Endothelial cell of umbilical vein (primary cell): Measurements from ENCODE around the gene IQGAP3. TPM values are rescaled to one million over a fixed set of nuclear protein-coding genes. Genes with fewer than 3 reads are reported as not detected.

Experiments used
- BruUV-seq: library from RNA; stranded (reverse); fragments of 400-500 nt; replicated peaks from 2 replicates; lab custom pipeline; 2021; lab: Mats Ljungman, UMichigan
- CTCF ChIA-PET: fragments of 300-600, 350-600 bp; sonication (Branson Sonifier 250); formaldehyde crosslinking; loops from one replicate; lab custom pipeline; 2021; ENCODE audit warnings: antibody characterized with exemption, inconsistent platforms; lab: Charles Lee
- POLR2A ChIA-PET: fragments of 300-600, 350-600 bp; sonication (Branson Sonifier 250); formaldehyde crosslinking; loops from one replicate; lab custom pipeline; 2021; ENCODE audit warnings: antibody characterized with exemption, inconsistent platforms; lab: Charles Lee
- DNase-seq: peaks from one replicate; pipeline ENCODE4 v3.0.0-alpha.2; 2011; ENCODE audit warnings: low read depth, low spot score
- FAIRE-seq: peaks from 2 replicates; lab custom pipeline; 2011; peaks lifted over from hg19 to GRCh38; lab: Jason Lieb, UNC
- H2AFZ ChIP-seq: 2 replicates; pipeline ENCODE4 v1.6.0; 2012; ENCODE audit warnings: low read depth, low read length, control low read depth, inconsistent platforms
- H3K27ac ChIP-seq: 2 replicates; pipeline ENCODE4 v1.5.1; 2011; ENCODE audit warnings: low read depth, mild to moderate bottlenecking, control low read depth, low read length, moderate library complexity; ENCODE audit not compliant: insufficient read depth
- H3K27me3 ChIP-seq, 2 experiments: 2 replicates each; pipeline versions ENCODE4 v1.6.0 to v1.6.1; 2011; ENCODE audit warnings: low read length in 2 of 2, mixed read lengths in 1 of 2; ENCODE audit not compliant: control insufficient read depth in 2 of 2, insufficient read depth in 2 of 2
- H3K36me3 ChIP-seq, 2 experiments: 2 replicates in 1 of 2; 3 replicates in 1 of 2; pipeline ENCODE4 v1.5.1; 2011; ENCODE audit warnings: low read length in 2 of 2, mild to moderate bottlenecking in 1 of 2, moderate library complexity in 1 of 2; ENCODE audit not compliant: control insufficient read depth in 2 of 2, insufficient read depth in 2 of 2; ENCODE audit errors: extremely low read depth in 1 of 2
- H3K4me1 ChIP-seq: 3 replicates; pipeline ENCODE4 v1.5.1; 2011; ENCODE audit warnings: mild to moderate bottlenecking, low read length; ENCODE audit not compliant: control insufficient read depth, insufficient read depth; ENCODE audit errors: extremely low read depth
- H3K4me2 ChIP-seq: 2 replicates; pipeline ENCODE4 v1.6.1; 2011; ENCODE audit warnings: low read length, control low read depth, mixed read lengths; ENCODE audit not compliant: insufficient read depth
- H3K4me3 ChIP-seq, 3 experiments: fragments of 200-600 bp in 1 of 3; sonication (generic), shearing (Covaris generic) in 1 of 3; replicated peaks in 1 of 3; 2 replicates each; pipeline ENCODE4 v1.5.1; 2011 to 2016; ENCODE audit warnings: control low read depth in 3 of 3, low read length in 3 of 3, mild to moderate bottlenecking in 2 of 3, inconsistent platforms in 1 of 3, low read depth in 1 of 3, moderate library complexity in 1 of 3; ENCODE audit not compliant: insufficient read depth in 1 of 3
- H3K79me2 ChIP-seq: 2 replicates; pipeline ENCODE4 v1.6.0; 2012; ENCODE audit warnings: low read length, inconsistent platforms; ENCODE audit not compliant: control insufficient read depth, insufficient read depth
- H3K9ac ChIP-seq: replicated peaks from 2 replicates; pipeline ENCODE3; 2011; ENCODE audit warnings: low read length, control low read depth; ENCODE audit not compliant: insufficient read depth; ENCODE audit errors: extremely low read depth
- H3K9me1 ChIP-seq: replicated peaks from 3 replicates; pipeline ENCODE4 v1.6.0; 2011; ENCODE audit warnings: mild to moderate bottlenecking, low read length; ENCODE audit not compliant: control insufficient read depth, insufficient read depth; ENCODE audit errors: extremely low read depth
- H3K9me3 ChIP-seq: replicated peaks from 2 replicates; pipeline ENCODE4 v1.5.1; 2012; ENCODE audit warnings: low read length, inconsistent platforms; ENCODE audit not compliant: control insufficient read depth, insufficient read depth
- H4K20me1 ChIP-seq: replicated peaks from 2 replicates; pipeline ENCODE3; 2011; ENCODE audit warnings: mild to moderate bottlenecking, low read length; ENCODE audit not compliant: control insufficient read depth, insufficient read depth; ENCODE audit errors: extremely low read depth
- CTCF ChIP-seq, 2 donors: IDR thresholded peaks; 1 replicate in 1 of 2; 2 replicates in 1 of 2; pipeline ENCODE4 v1.5.1; 2011; ENCODE audit warnings: low read length in 2 of 2, mild to moderate bottlenecking in 2 of 2, moderate library complexity in 2 of 2, control low read depth in 1 of 2, inconsistent platforms in 1 of 2, low read depth in 1 of 2; ENCODE audit not compliant: insufficient read depth in 1 of 2; ENCODE audit errors: extremely low read depth in 1 of 2
- EZH2 ChIP-seq: IDR thresholded peaks from 2 replicates; pipeline ENCODE4 v1.6.1; 2012; ENCODE audit warnings: borderline replicate concordance, low read depth, mild to moderate bottlenecking, moderate library complexity, low read length, inconsistent platforms; ENCODE audit not compliant: severe bottlenecking
- FOS ChIP-seq: IDR thresholded peaks from 2 replicates; pipeline ENCODE4 v1.6.1; 2011; ENCODE audit warnings: mild to moderate bottlenecking, low read length, moderate library complexity, borderline replicate concordance; ENCODE audit not compliant: insufficient read depth
- GATA2 ChIP-seq: IDR thresholded peaks from 2 replicates; pipeline ENCODE4 v1.7.0; 2011; ENCODE audit warnings: low read depth, mild to moderate bottlenecking, moderate library complexity, mixed read lengths, low read length; ENCODE audit not compliant: insufficient read length, insufficient read depth
- JUN ChIP-seq: IDR thresholded peaks from 2 replicates; pipeline ENCODE4 v1.6.1; 2011; ENCODE audit warnings: borderline replicate concordance, low read depth; ENCODE audit not compliant: insufficient read length, insufficient read depth
- MAX ChIP-seq: IDR thresholded peaks from 2 replicates; pipeline ENCODE4 v1.6.1; 2011; ENCODE audit not compliant: insufficient read depth, insufficient read length
- MYC ChIP-seq: IDR thresholded peaks from one replicate; pipeline ENCODE4 v1.6.1; 2011; ENCODE audit warnings: mild to moderate bottlenecking, low read depth, low read length
- POLR2A ChIP-seq: IDR thresholded peaks from 2 replicates; pipeline ENCODE4 v1.6.1; 2012; ENCODE audit warnings: low read depth, mild to moderate bottlenecking, control low read depth, low read length
- POLR2AphosphoS5 ChIP-seq: IDR thresholded peaks from 2 replicates; pipeline ENCODE4 v1.6.1; 2012; ENCODE audit warnings: low read depth, mild to moderate bottlenecking, control low read depth, low read length, moderate library complexity; ENCODE audit not compliant: insufficient read depth
- dilution Hi-C: fragments of 300-500 bp; cut with MboI; formaldehyde crosslinking; loops from one replicate; pipeline ENCODE4 v1.15.0; 2019; ENCODE audit warnings: low sequenced_read_pairs; ENCODE audit not compliant: extremely low pct_ligation_motif_present
- intact Hi-C: fragments of 100-400 bp; cut with micrococcal nuclease; formaldehyde crosslinking; loops from one replicate; pipeline ENCODE4 v1.10.0; 2022
- polyA plus RNA-seq, 4 experiments: library from polyadenylated mRNA; depleted of rRNA in 3 of 4; stranded (reverse) in 3 of 4; unstranded in 1 of 4; fragments of >200 nt; gene quantifications; 2 replicates each; pipeline versions ENCODE4 v1.2.1 to v1.2.3, GENCODE V29; 2011 to 2012; ENCODE audit warnings: missing spikeins in 1 of 4
- total RNA-seq: library from RNA; stranded (reverse); gene quantifications from 2 replicates; pipeline ENCODE4 v1.2.3, GENCODE V29; 2021

Gene IQGAP3
- total and polyA plus RNA-seq, 2 donors (not counting 3 experiments of a cell fraction or from before 2014, with no cell fraction given): 28.3 to 60.7 TPM

GRCh38 chr1:156515956-156516355 is 56.4 kb downstream of the IQGAP3 start:
- H3K9me1 ChIP-seq: no peaks in the 10 kb centered on the region
- no peaks in the 10 kb centered on the region for H4K20me1 ChIP-seq
- ChIA-PET POLR2A (no interaction called here), CTCF (interaction anchor here (0.9 to 1.2 kb wide), 3 partner anchors 9 to 108 kb away, joined by 3 to 6 read pairs (median 3); no protein-coding TSS in a partner anchor)
- intact Hi-C loops: no loop called here
- H3K4me1 ChIP-seq: no peaks in the 10 kb centered on the region
- H3K36me3 ChIP-seq: no peaks in the 10 kb centered on the region
- no peaks in the 10 kb centered on the region for H3K79me2 ChIP-seq
- DNase-seq: no peak
- no peak overlapping the region for H2AFZ ChIP-seq
- H3K27ac ChIP-seq: no peak overlapping the region
- TF ChIP-seq GATA2 (no peak), MYC (no peak), POLR2AphosphoS5 (no peak), FOS (no peak)
- H3K9me3 ChIP-seq: no peaks in the 10 kb centered on the region
- no peak overlapping the region for H3K4me3 ChIP-seq
- no peak overlapping the region for H3K9ac ChIP-seq
- H3K4me2 ChIP-seq: no peak overlapping the region
- dilution Hi-C loops: no loop called here
- no TSS peak for BruUV-seq
- peaks cover 0 to 3% of the 10 kb centered on the region in 2 experiments for H3K27me3 ChIP-seq
- no peak for FAIRE-seq

GRCh38 chr1:156513185-156513584 is 59.2 kb downstream of the IQGAP3 start:
- H3K27ac ChIP-seq: no peak overlapping the region
- no peaks in the 10 kb centered on the region for H3K9me3 ChIP-seq
- no peaks in the 10 kb centered on the region for H3K79me2 ChIP-seq
- POLR2A ChIA-PET: no interaction called here
- intact Hi-C loops (no loop called here), dilution Hi-C loops (no loop called here)
- no peaks in the 10 kb centered on the region for H3K4me1 ChIP-seq
- no peak for DNase-seq
- no peak for FAIRE-seq
- no peak for TF ChIP-seq FOS
- no peak for TF ChIP-seq GATA2
- no peak for TF ChIP-seq MYC
- TF ChIP-seq JUN: no peak
- no peak for TF ChIP-seq POLR2AphosphoS5
- no peak for TF ChIP-seq EZH2
- TF ChIP-seq CTCF (IDR thresholded peaks at IDR 0.05; ENCODE audit: extremely low read depth in 1 of 2, insufficient read depth in 1 of 2, low read depth in 1 of 2, low read length in 2 of 2): no peak
- no peak for TF ChIP-seq POLR2A
- no peak for TF ChIP-seq MAX
- H3K4me2 ChIP-seq: no peak overlapping the region
- BruUV-seq: no TSS peak
- peaks cover 0 to 3% of the 10 kb centered on the region in 2 experiments for H3K27me3 ChIP-seq
- H3K4me3 ChIP-seq: no peak overlapping the region
- H4K20me1 ChIP-seq: no peaks in the 10 kb centered on the region
- no peaks in the 10 kb centered on the region for H3K9me1 ChIP-seq
- H2AFZ ChIP-seq: no peak overlapping the region
- no peaks in the 10 kb centered on the region for H3K36me3 ChIP-seq
- CTCF ChIA-PET: interaction anchor here (1.3 kb wide), 1 partner anchor 127 kb away, joined by 6 read pairs; no protein-coding TSS in a partner anchor
- no peak overlapping the region for H3K9ac ChIP-seq
